ENCODE measurements around the gene PLPP6.

The PLPP6 gene

DNA sequence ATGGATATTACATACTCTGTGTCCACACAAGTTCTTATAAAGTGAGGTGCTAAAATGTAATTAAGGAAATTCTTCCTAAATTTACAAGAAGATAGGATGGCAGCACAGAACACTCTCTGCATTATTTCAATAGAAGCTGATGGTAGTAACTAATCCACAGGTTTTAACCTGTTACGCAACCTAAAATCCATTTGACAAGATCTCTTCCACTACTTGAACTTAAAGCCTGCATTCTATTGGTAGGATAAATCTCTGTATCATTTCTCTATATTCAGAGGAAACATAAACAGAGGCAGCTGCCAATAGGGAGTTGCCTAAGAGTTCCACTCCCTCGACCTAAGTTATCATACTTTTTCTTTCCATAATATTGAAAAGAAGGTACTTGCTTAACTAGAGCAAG, 38.8 kb downstream of the PLPP6 start:
- DNase-seq, result no peak

DNA sequence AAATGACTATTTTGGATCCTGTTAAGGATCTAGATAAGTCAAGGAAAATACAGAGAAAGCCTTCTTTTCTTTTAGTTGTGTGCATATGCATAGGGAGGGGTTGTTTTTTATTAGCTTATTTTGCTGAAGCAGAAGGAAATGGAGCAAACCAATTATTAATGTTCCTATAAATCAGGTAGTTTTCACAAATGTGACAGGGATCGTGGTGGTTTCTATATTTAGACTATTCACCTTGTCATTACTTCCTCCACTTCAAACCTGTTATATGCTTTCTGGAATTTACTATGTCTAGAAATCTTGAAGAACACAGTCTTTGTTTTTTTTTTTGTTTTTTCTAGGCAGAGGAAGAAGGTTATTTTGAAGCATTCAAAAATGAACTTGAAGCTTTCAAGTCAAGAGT, 39.4 kb downstream of the PLPP6 start:
- DNase-seq, result no peak

DNA sequence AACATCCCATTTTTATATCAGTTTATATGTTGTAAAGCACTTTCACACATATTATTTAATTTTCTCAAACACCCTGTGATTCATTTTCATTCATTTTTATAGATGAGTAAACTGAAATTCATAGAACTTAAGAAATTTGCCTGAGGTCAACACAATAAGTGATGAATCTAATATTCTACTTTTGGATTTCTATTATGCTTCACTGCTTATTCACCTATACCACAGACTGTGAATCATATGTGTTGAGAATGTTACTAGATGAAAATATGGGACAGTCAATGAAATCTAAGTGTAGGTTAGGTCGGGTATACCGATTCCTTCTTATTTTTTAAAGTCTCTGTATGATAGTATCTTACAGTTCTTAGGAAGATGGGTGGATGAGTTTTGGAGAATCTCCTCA, 42.0 kb downstream of the PLPP6 start:
- DNase-seq, result no peak

DNA sequence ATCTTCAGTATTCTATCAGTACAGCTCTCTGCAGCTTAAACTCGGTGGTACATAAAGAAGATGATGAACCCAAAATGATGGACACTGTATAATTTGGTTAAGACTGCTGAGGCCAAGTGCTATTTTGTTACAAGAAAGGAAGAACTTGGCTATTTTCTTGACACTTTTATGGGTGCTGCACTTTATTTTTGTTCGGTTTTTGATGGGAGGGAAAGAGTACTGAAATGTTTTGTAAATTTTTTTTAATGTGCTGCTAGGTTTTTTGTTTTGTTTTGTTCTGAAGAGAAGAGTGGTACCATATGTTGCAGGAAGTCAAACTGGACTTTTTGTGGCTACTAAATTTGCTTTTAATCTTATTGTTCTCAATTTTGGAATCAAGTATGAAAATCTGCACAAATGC, 43.9 kb downstream of the PLPP6 start:
- no peak for DNase-seq

DNA sequence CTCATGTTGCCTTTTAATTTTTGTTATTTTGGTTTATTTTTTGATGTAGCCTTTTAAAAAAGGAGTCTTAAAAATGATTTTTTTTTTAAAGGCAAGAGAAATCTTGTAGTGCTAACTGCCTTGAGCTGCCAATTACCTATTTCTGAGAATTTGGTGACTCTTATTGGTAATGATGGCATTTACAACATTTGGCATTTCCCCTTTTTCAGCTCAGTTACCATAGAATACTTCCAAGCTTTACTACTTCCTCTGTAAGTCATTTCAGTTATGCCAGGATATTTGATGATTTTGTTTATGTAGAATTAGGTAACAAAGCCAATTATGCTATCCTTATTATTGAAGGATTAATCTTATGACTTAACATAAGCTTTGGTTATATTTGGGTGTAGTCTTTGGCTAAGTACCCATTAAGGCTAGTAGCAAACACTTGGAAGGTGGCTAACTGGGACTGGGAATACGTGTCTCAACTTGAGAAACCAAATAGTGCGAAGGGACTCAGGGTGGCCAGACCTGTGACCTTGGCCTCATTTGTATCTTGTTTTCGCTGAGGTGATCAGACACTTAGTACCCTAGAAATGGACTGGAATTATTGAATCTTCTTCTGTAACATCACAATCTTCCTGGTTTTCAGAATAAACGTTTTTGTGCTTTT, 45.0 kb downstream of the PLPP6 start:
- no peak for DNase-seq

DNA sequence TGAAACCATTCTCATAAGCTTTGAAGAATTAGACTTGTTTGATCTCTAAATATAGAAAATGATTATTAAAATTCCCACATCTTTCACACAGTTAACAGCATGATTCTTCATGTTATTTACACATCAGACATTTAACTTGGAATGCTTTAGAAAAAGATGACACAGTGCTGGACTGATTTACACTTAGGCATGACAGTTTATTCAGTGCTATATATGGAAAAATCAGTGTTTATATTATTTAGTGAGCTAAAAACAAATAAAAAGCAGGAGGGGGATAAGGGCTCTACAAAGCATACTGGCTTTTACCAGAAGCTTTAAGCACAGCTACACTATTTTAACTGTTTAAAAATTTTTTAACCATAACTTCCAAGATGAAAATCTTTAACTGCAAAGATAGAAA, 47.3 kb downstream of the PLPP6 start:
- DNase-seq, result no peak

DNA sequence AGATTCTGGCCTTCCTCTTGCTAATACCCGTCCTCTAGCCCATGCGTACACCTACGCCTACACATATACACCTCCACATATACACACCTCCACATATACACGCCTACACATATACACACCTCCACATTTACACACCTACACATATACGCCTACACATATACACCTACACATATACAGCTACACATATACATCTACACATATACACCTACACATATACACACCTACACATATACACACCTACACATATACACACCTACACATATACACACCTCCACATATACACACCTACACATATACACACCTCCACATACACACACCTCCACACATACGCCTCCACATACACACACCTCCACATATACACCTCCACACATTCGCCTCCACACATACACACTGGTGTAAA, 51.8 kb downstream of the PLPP6 start:
- DNase-seq, result no peak

DNA sequence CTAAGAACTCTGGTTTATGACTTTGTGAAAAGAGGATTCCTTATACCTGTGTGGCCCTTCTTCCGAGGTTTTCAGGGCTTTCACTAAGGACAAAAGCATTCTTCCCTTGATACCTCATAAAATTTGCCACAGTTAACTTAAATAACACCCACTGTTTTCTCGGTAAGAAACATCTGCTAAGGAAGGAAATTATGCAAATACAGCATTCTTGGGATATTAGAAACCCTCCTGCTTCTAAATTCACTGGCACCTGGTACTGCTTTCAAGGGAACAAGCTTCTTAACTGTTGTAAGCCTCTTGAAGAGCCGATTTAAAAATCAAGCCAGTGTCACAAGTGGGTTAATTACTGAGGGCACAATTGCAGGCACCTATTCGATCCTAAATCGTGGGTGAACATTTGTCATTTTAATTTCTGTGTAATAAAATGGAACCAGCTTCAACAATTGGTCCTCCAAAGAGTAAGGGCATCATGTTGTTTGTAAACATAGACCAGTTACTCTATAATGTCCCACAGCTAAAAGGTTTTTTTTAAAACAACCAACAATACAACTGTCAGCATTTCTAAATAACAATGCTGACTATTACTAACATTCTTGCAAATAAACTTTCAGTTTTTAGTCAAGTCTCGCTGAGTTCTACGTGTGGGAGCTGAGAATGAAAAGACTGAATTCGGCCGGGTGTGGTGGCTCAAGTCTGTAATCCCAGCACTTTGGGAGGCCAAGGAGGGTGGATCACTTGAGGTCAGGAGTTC, 52.3 kb downstream of the PLPP6 start:
- DNase-seq, result no peak
